PC-9 (cell line): ENCODE measurements around the gene RABL6. TPM values are rescaled to one million over a fixed set of nuclear protein-coding genes. Genes with fewer than 3 reads are reported as not detected.

Experiments
- BruUV-seq: library from RNA; stranded (reverse); fragments of 400-500 nt; replicated peaks from 2 replicates; lab custom pipeline; 2021; lab: Mats Ljungman, UMichigan
- CTCF ChIA-PET: fragments of 300-600 bp; sonication (Branson Sonifier 250); formaldehyde crosslinking; loops from one replicate; lab custom pipeline; 2022; ENCODE audit warnings: antibody characterized with exemption; lab: Charles Lee
- POLR2A ChIA-PET: fragments of 300-600 bp; sonication (Branson Sonifier 250); formaldehyde crosslinking; loops from one replicate; lab custom pipeline; 2022; ENCODE audit warnings: antibody characterized with exemption; ENCODE audit not compliant: unreplicated experiment; lab: Charles Lee
- DNase-seq, 2 experiments: peaks; one replicate each; pipeline versions ENCODE4 v3.0.0 to v3.0.0-alpha.2; 2015 to 2022; ENCODE audit warnings: mixed read lengths in 1 of 2
- H2AFZ ChIP-seq: fragments of 200-600 bp; sonication (generic); 2 replicates; pipeline ENCODE4 v1.8.1; 2017; ENCODE audit warnings: antibody characterized with exemption
- H3F3A ChIP-seq: fragments of 200-600 bp; sonication (generic); 2 replicates; pipeline ENCODE4 v1.8.1; 2017; ENCODE audit warnings: antibody characterized with exemption, mild to moderate bottlenecking, low read depth; ENCODE audit not compliant: insufficient read depth
- H3K27ac ChIP-seq: fragments of 200-600 bp; sonication (generic); 2 replicates; pipeline ENCODE4 v1.6.1; 2016; ENCODE audit warnings: mixed run types
- H3K27me3 ChIP-seq: fragments of 200-600 bp; sonication (generic); 2 replicates; pipeline ENCODE4 v1.6.1; 2016; ENCODE audit warnings: low read depth, mixed run types; ENCODE audit not compliant: insufficient read depth
- H3K36me3 ChIP-seq: fragments of 200-600 bp; sonication (generic); 2 replicates; pipeline ENCODE4 v1.6.1; 2016; ENCODE audit warnings: low read depth, mixed run types
- H3K4me1 ChIP-seq: fragments of 200-600 bp; sonication (generic); replicated peaks from 2 replicates; pipeline ENCODE4 v1.6.1; 2016; ENCODE audit warnings: mixed run types; ENCODE audit not compliant: insufficient read depth
- H3K4me2 ChIP-seq: fragments of 200-600 bp; sonication (generic); 2 replicates; pipeline ENCODE4 v1.6.1; 2017; ENCODE audit warnings: mixed run types
- H3K4me3 ChIP-seq: fragments of 200-600 bp; sonication (generic); 2 replicates; pipeline ENCODE4 v1.6.1; 2016; ENCODE audit warnings: mixed run types
- H3K79me2 ChIP-seq: fragments of 200-600 bp; sonication (generic); 2 replicates; pipeline ENCODE4 v1.6.1; 2017; ENCODE audit warnings: low read depth, mixed run types
- H3K9me2 ChIP-seq: fragments of 200-600 bp; sonication (generic); 2 replicates; pipeline ENCODE4 v1.8.1; 2017; ENCODE audit warnings: mild to moderate bottlenecking; ENCODE audit not compliant: insufficient read depth
- H3K9me3 ChIP-seq: fragments of 200-600 bp; sonication (generic); 2 replicates; pipeline ENCODE4 v1.8.1; 2016; ENCODE audit warnings: low read depth; ENCODE audit not compliant: insufficient read depth
- H4K20me1 ChIP-seq: fragments of 200-600 bp; sonication (generic); 2 replicates; pipeline ENCODE4 v1.8.1; 2017; ENCODE audit not compliant: insufficient read depth
- CTCF ChIP-seq: fragments of 200-600 bp; sonication (generic); conservative IDR thresholded peaks from 2 replicates; pipeline ENCODE4 v1.6.1; 2017; ENCODE audit warnings: mixed run types, antibody characterized with exemption, mild to moderate bottlenecking, moderate library complexity
- EZH2 ChIP-seq: fragments of 200-600 bp; sonication (generic); IDR thresholded peaks from 2 replicates; pipeline ENCODE4 v1.8.0; 2017; ENCODE audit warnings: antibody characterized with exemption, low read depth
- intact Hi-C: fragments of 100-400 bp; cut with micrococcal nuclease; formaldehyde crosslinking; loops from one replicate; pipeline ENCODE4 v1.10.0; 2022; ENCODE audit not compliant: unreplicated experiment
- total RNA-seq: library from RNA; stranded (reverse); gene quantifications from 2 replicates; pipeline ENCODE4 v1.2.3, GENCODE V29; 2021

RABL6 gene
- total RNA-seq, 1 experiment from 2014 or later: 116 TPM

GRCh38 chr9:136858452-136858843 is 50.7 kb downstream of the RABL6 start:
- no peaks in the 10 kb centered on the region for H3K9me3 ChIP-seq
- H3K4me2 ChIP-seq: no peak overlapping the region
- TF ChIP-seq EZH2 (no peak), CTCF (no peak)
- no TSS peak for BruUV-seq
- H3K4me3 ChIP-seq: no peak overlapping the region
- POLR2A ChIA-PET: no interaction called here
- no peak overlapping the region for H3K27ac ChIP-seq
- H3K9me2 ChIP-seq: no peaks in the 10 kb centered on the region
- H2AFZ ChIP-seq: no peak overlapping the region
- no peaks in the 10 kb centered on the region; the same call in 1 of the 2 replicates for H3K79me2 ChIP-seq
- 0 out of 2 replicates have a peak, but pooled peaks cover 8% of the 10 kb centered on the region for H3K36me3 ChIP-seq
- peaks cover 18% of the 10 kb centered on the region for H4K20me1 ChIP-seq
- no peaks in the 10 kb centered on the region for H3K4me1 ChIP-seq
- no peaks in the 10 kb centered on the region for H3K27me3 ChIP-seq
- intact Hi-C loops: no loop called here
- CTCF ChIA-PET: no interaction called here
- DNase-seq: no peak
- H3F3A ChIP-seq: peaks cover 9% of the 10 kb centered on the region; the same call in 1 of the 2 replicates

GRCh38 chr9:136858844-136859757 is 51.4 kb downstream of the RABL6 start:
- H3F3A ChIP-seq: peaks cover 9% of the 10 kb centered on the region; the same call in 1 of the 2 replicates
- peak; percentile 28 to 78 for DNase-seq
- H3K4me2 ChIP-seq: no peak overlapping the region
- no peaks in the 10 kb centered on the region for H3K4me1 ChIP-seq
- H3K9me3 ChIP-seq: no peaks in the 10 kb centered on the region
- no peaks in the 10 kb centered on the region for H3K27me3 ChIP-seq
- peaks cover 6% of the 10 kb centered on the region for H3K79me2 ChIP-seq
- no TSS peak for BruUV-seq
- POLR2A ChIA-PET: interaction anchor here (1.1 kb wide), 1 partner anchor 42 kb away, joined by 5 read pairs; no protein-coding TSS in a partner anchor
- intact Hi-C loops: no loop called here
- H4K20me1 ChIP-seq: peaks cover 22% of the 10 kb centered on the region
- no peaks in the 10 kb centered on the region for H3K9me2 ChIP-seq
- CTCF ChIA-PET: interaction anchor here (0.6 kb wide), 1 partner anchor 13 kb away, joined by 12 read pairs; no protein-coding TSS in a partner anchor
- H3K4me3 ChIP-seq: no peak overlapping the region
- H2AFZ ChIP-seq: no peak overlapping the region
- 0 out of 2 replicates have a peak, but pooled peaks cover 8% of the 10 kb centered on the region for H3K36me3 ChIP-seq
- H3K27ac ChIP-seq: no peak overlapping the region
- TF ChIP-seq EZH2 (no peak), CTCF (no peak)

- Histone ChIP-seq H3K27me3 (no peaks in the 10 kb centered on the region), H3K9me3 (no peaks in the 10 kb centered on the region), H3K4me3 (no peak overlapping the region), H3K79me2 (peaks cover 21% of the 10 kb centered on the region), H3F3A (peaks cover 13% of the 10 kb centered on the region; the same call in 1 of the 2 replicates), H3K27ac (no peak overlapping the region), H3K36me3 (0 out of 2 replicates have a peak, but pooled peaks cover 8% of the 10 kb centered on the region), H4K20me1 (peaks cover 29% of the 10 kb centered on the region), H2AFZ (no peak overlapping the region), H3K4me1 (peaks cover 11% of the 10 kb centered on the region), H3K4me2 (no peak overlapping the region), H3K9me2 (no peaks in the 10 kb centered on the region)
- no TSS peak for BruUV-seq
- TF ChIP-seq EZH2: no peak
- TF ChIP-seq CTCF: no peak
- CTCF ChIA-PET: no interaction called here
- POLR2A ChIA-PET: interaction anchor here (0.5 kb wide), 1 partner anchor 118 kb away, joined by 7 read pairs; no protein-coding TSS in a partner anchor
- intact Hi-C loops: no loop called here
- DNase-seq: no peak
These were observed 52.8 kb downstream of the RABL6 start for GRCh38 chr9:136860529-136860928.
